Stimulated activated naive CD4-positive, alpha-beta T cell (primary cell): ENCODE measurements around the gene ARHGAP35.
A peak's percentile ranks its signal among the peaks of the same experiment; 100 is the strongest.
"Not testable (repeated sequence)": the region's sequence is repeated elsewhere in the genome, so short reads cannot be mapped to it uniquely, and the experiment has no call there.

Experiments used
- DNase-seq, 6 experiments: peaks; one replicate each; lab custom pipeline; 2025; lab: John Stamatoyannopoulos, UW

The ARHGAP35 gene

DNA sequence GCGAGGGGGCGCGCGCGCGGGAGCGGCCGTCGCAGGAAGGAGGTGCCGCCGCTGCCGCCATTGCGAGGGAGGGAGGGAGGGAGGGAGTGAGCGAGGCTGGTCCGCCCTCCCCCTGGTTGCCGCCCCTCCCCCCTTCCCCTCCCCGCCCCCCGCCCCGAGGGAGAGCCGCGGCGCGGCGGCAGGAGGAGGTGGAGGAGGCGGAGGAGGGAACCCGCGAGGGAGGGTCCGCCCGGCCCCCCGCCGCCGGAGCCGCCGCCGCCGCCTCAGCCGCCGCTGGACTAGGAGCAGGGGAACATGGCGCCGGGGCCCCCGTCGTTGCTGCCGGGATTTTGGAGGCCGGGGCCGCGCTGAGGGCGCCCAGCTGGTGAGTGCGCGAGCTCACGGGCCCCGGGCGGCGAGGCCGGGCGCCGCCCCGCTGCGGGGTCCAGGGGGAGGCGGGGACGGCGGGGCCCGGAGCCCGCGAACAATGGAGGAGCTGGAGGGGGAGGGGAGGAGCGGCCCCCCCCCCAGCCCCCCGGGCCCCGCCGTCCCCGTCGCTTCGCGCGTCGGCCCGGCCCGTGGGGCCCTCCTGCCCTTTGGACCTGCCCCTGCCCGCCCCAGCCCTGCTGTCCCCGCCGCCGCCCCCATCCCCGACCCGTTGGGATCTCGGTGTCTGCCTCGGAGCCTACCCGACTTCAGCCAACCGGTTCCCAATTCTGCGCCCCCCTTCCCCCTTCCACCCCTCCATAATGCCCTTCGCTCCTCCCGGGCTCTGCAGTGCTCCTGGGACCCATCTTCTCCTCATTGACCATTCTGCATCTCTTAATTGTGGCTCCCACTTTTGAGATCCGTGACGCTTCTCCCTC is at the start of gene ARHGAP35:
ARHGAP35 (plus strand) TSS at position 152 of the 845 bp plus-strand sequence. CDS start 57,679 bp downstream, outside the sequence.
- peak in 3 of 6 experiments; percentile 20 to 84 (median 54) for DNase-seq

DNA sequence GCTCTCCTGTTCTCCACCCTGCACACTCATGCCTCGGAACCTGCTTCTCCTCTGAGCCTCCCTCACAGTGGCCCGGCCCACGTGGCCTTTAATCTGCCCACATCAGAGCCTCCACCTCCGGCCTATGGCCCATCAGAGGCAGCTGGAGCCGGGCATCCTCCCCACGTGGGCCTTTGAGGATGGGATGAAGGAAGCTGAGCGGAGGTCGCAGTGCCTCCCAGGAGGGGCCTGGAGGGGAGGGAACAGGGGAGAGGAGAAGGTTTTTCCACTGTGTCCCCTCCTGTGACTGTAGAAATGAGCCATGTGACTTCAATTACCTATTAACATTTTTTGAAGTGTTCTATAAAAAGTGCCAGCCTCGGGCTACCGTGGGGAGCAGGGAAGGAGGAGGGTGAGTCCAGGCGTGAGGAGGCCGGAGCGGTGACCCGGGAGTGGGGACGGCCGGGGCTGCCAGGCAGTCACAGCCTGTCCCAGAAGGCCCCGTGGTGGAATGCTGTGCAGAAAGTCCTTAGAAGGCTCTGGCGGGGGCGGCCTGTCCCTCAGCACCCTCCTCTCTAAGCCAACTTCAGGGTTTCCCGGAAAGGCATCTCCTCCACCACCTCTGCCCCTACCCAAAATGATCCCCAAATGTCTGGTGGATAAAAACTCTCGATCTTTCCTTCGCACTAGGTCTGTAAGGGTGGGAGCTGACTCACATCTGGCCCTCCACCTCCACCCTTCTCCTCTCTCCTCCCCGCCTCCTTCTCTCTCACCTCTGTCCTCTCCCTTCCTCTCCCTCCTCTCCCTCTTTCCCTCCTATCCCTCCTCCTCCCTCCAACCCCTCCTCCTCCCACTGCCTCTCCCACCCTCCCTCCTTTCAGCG is 47.6 kb upstream of the ARHGAP35 start:
- no peak for DNase-seq

DNA sequence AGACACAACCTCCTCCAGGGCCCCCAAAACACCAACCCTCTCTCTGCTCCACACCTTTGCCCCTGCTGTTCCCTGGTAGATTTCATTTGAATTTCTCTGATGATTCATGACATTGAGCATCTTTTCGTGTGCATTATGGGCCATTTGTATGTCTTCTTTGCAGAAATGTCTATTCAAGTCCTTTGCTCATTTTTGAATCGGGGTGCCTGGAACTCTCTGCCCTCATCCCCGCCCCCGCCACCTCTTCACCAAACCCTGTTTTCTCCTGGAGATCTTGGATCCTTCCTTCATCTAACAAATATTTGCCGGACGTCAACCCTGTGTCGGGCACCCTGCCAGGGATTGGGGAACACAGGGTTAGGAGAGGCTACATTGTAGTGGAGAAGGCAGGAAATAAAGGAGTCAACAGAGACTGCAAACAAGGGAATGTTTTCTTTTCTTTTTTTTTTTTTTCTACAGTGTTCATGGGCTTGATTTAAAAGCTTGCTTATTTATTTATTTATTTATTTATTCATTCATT is 46.9 kb upstream of the ARHGAP35 start:
- no peak for DNase-seq

- no peak for DNase-seq
These were observed 44.8 kb upstream of the ARHGAP35 start for GRCh38 chr19:46815833-46816627.

- no peak for DNase-seq
These were observed 42.0 kb upstream of the ARHGAP35 start for GRCh38 chr19:46818812-46819211.

DNA sequence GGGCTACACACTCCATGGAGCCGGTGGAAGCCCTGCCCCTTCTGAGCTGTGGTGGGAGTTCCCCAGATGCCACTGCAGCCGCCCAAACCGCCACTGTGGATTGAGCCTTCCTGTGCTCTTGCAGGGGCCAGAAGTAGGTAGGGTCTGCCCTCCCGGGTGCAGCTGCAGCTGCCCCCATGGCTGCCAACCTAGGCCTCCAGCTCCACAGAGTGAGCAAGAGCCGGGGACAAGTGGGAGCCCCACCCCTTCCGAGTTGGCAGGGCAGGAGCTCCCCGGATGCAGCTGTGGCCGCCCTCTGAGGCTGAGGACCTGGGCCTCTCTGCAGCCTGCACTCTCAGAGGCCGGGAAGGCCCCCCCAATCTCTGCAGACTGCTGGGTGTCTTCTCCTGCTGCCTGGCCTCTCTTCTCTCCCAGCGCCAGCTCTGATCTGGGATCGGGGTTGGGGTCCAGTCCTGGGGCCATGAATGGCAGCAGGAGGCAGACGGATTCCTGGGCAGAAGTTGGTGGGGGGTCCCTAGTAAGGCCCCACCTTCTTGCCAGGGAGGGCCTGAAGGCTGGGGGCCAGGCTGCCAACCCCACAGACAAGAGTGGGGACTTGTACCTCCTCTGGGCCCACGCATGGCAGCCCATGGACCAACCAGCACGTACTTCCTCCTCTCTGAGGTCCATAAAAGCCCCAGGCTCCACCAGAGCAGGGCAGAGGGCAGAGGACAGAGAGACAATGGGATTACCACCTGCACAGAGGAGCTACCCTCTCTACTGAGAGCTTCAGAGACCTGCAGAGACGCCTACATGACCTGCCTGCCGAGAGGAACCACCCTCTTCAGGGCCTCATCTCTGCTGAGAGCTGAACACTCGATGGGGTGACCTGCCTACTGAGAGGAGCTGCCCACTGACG is 39.0 kb upstream of the ARHGAP35 start:
- peak; percentile 25 to 62 (median 37) for DNase-seq

- not testable (repeated sequence) for DNase-seq
These were observed 38.4 kb upstream of the ARHGAP35 start for GRCh38 chr19:46822410-46822787.

GRCh38 chr19:46823049-46823448 is 37.7 kb upstream of the ARHGAP35 start:
- no peak for DNase-seq

GRCh38 chr19:46824890-46825730 is 35.7 kb upstream of the ARHGAP35 start:
- DNase-seq, result peak in 1 of 6 experiments; percentile 13

DNA sequence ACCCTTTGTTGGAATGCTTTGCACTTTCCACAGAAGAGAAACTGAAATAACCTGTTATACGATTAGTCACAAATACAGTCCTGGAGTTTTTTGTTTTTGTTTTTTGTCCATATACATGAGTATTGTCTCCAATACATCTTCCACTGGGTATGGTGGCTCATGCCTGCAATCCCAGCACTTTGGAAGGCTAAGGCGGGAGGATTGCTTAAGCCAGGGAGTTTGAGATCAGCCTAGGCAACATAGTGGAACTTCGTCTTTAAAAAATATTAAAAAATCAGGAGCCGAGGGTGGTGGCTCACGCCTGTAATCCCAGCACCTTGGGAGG is 35.1 kb upstream of the ARHGAP35 start:
- DNase-seq, result no peak

GRCh38 chr19:46828484-46828883 is 32.3 kb upstream of the ARHGAP35 start:
- DNase-seq, result no peak

- DNase-seq, result no peak
These were observed 29.9 kb upstream of the ARHGAP35 start for GRCh38 chr19:46830864-46831263.

DNA sequence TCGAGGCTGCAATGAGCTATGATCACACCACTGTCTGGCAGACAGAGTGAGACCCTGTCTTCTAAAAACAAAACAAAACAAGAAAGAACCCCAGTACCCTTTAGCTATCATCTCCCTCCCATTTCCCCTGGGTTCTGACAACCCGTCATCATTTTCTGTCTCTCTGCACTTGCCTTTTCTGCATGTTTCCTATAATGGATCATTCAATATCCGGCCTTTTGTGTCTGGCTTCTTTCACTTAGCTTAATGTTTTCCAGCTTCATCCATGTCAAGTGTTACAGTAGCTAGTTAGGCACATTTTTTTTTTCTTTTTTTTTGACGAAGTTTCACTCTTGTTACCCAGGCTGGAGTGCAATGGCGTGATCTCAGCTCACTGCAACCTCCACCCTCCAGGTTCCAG is 26.7 kb upstream of the ARHGAP35 start:
- no peak for DNase-seq

DNA sequence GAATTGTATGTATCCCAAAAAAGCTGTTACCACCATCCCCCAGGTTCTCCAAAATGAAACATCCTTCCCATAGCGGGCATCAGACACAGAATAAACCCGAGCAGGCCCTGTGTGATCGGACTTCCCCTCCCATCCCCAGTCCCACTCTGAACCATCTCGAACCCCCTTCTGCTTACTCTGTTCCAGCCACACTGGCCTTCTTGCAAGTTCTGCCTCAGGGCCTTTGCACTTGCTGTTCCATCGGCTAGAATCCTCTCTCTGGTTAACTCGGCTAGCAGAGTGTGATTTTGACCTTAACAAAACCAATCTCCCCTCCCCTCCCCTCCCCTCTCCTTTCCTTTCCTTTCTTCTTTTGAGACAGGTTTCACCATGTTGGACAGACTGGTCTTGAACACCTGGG is 25.8 kb upstream of the ARHGAP35 start:
- no peak for DNase-seq

- no peak for DNase-seq
These were observed 22.6 kb upstream of the ARHGAP35 start for GRCh38 chr19:46838160-46838559.

GRCh38 chr19:46839752-46840497 is 20.9 kb upstream of the ARHGAP35 start:
- DNase-seq, result no peak

- peak; percentile 29 to 70 (median 40) for DNase-seq
These were observed 20.3 kb upstream of the ARHGAP35 start for GRCh38 chr19:46840498-46840942.

- DNase-seq, result no peak
These were observed 19.2 kb upstream of the ARHGAP35 start for GRCh38 chr19:46841458-46842083.

- no peak for DNase-seq
These were observed 18.0 kb upstream of the ARHGAP35 start for GRCh38 chr19:46842791-46843190.
